DMS53 (cell line): Measurements from ENCODE around the gene IL12RB1.
"Not testable (repeated sequence)": the region's sequence is repeated elsewhere in the genome, so short reads cannot be mapped to it uniquely, and the experiment has no call there.

Experiments used
- DNase-seq: peaks from one replicate; lab custom pipeline; 2025; lab: John Stamatoyannopoulos, UW

IL12RB1 gene

DNA sequence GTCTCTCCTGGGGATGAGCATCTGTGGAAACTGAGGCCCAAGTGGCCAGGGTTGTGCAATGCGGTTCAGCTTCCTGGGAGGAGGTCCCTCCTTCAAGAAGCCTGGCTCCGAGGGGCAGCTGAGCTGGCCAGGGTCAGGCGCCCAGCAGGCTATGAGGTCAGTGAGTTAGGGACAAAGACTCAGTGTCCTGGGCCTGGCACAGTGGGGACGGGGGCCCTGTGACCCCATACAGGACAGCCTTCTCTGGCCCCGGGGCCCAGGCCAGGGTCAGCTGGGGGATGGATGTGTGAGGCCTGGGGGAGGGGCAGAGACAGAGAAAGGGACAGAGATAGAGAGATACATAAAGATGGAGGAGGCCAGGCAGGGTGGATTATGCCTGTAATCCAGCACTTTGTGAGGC is 3.0 kb upstream of the IL12RB1 start:
- no peak for DNase-seq

DNA sequence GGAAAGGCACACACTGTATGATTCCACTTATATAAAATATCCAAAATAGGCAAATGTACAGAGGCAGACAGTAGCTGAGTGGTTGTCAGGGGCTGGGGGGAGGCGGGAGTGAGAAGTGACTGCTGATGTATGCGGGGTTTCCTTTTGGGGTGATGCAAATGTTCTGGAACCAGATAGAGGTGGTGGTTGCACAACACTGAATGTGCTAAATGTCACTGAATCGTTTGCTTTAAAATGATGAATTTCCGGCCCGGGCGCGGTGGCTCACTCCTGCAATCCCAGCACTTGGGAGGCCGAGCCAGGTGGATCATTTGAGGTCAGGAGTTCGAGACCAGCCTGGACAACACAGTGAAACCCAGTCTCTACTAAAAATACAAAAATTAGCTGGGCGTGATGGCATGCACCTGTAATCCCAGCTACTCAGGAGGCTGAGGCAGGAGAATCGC is 2.4 kb upstream of the IL12RB1 start:
- DNase-seq: not testable (repeated sequence)

DNA sequence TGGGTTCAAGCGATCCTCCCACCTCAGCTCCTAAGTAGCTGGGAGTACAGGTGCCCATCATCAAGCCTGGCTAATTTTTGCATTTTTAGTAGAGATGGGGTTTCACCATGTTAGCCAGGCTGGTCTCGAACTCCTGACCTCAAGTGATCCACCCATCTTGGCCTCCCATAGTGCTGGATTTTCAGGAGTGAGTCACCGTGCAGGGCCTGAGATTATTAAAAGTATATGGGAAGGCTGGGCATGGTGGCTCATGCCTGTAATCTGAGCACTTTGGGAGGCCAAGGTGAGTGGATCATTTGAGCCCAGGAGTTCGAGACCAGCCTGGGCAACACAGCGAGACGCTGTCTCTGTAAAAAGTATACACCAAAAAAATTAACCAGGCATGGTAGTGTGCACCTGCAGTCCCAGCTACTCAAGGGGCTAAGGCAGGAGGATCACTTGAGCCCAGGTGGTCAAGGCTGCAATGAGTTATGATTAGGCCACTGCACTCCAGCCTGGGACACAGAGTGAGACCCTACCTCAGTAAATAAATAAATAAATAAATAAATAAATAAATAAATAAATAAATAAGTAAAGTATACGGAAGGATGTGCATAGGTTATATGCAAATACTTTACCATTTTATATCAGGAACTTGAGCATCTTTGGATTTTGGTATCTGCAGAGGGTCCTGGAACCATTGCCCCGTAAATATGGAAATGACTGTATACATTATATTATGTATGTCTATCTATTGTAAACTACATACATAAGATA is 854 bp downstream of the IL12RB1 start:
- no peak for DNase-seq

- DNase-seq: no peak
Measured at GRCh38 chr19:18083929-18084684, 2.6 kb downstream of the IL12RB1 start.

DNA sequence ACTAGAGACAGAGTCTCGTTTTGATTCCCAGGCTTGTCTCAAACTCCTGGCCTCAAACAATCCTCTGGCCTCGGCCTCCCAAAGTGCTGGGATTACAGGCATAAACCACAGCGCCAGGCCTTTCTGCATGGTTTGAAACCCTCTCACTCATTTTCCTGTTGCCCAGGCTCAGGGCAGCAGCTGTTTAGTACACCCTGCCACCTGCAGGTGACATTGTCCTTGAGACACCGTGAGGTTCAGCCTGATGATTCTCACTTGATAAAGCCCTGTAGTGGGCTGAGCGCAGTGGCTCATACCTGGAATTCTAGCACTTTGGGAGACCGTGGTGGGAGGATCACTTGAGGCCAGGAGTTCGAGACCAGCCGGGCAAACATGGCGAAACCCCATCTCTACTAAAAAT is 12.5 kb downstream of the IL12RB1 start:
- DNase-seq: peak; percentile 63

GRCh38 chr19:18073197-18073596 is 13.5 kb downstream of the IL12RB1 start:
- no peak for DNase-seq

- no peak for DNase-seq
Measured at GRCh38 chr19:18072335-18072734, 14.4 kb downstream of the IL12RB1 start.

DNA sequence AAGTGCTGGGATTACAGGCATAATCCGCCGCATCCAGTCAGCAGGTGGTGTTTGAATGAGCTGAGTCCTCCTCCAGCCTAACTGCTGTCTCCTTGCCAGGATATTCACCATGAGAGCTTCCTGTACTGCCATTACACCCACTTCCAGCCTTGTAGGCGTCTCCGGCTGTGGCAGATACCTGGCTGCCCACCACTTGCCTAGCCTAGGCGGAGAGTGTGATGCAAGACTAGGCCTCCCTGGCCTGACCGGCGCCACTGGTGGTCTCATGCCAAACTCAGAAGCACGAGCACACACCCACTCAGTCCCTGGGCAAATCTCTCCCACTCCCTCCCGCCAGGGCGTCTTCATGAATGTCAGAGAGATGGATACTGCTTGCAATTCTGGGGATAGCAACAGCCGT is 16.6 kb downstream of the IL12RB1 start:
- no peak for DNase-seq

DNA sequence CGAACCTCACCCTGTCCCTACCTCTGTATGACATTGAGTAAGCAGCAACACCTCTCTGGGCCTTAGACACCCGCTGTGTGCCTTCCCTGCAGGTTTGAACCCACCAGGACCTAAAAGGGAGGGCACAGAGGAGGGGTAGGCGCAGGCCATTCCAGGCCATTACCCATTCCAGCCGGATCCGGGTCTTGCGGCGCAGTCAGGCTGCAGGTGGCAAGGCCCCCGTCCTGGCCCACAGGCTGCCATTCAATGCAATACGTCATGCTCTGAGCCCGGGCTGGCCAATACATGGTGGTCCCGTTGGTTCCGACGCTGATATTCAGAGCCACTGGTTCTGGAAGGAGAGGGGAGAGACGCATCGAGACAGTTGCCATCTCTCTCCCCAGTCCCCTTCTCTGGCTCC is 17.4 kb downstream of the IL12RB1 start:
- no peak for DNase-seq

DNA sequence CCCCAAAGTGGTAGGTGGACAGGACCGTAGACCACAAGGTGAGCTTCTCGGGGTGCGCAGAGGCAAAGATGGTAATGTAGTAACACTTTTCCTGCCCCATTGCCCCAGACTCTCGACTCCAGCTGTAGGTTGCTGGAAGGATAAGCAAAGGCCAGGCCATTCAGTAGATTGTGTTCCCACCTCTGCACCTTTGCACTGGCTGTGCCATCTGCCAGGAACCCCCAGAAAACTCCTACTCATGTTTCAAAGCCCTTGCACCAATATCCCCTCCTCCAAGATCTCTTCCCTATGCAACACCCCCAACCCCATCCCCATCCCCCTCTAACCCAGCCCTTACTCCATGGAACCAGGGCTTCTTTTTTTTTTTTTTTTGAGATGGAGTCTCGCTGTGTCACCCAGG is 18.3 kb downstream of the IL12RB1 start:
- no peak for DNase-seq

DNA sequence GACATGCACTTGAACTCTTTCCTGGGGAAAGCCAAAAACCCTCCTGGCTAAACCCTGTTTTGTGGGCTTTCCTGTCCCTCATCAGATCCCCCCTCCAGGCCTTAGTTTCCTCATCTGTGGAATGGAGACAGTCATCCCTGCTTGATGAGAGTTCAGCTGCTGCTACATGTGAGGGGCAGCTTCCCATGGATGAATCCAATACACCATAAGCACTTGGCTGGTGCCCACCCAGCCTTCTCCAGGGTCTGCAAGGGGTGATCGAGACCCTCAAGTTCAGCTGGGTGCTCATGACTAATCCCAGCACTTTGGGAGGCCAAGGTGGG is 21.6 kb downstream of the IL12RB1 start:
- DNase-seq: no peak

- DNase-seq: no peak
Measured at GRCh38 chr19:18063463-18063862, 23.3 kb downstream of the IL12RB1 start.

DNA sequence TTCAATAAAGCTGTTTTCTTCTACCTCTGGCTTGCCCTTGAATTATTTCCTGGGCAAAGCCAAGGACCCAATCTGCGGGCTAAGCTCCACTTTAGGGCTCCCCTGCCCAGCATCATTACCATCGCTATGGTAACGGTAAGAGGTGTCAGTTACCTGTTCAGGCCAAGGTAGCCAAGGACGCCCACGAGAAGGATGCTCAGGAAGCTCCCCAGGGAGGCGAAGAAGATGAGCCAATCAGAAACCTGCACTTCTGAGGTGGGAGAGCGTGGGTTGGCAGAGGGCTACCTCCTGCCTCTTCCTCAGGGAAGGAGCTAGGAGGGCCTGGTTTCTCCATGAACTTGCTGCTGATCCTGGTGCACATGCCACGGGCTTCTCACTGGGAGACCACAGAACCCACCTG is 24.7 kb downstream of the IL12RB1 start:
- peak; percentile 41 for DNase-seq

DNA sequence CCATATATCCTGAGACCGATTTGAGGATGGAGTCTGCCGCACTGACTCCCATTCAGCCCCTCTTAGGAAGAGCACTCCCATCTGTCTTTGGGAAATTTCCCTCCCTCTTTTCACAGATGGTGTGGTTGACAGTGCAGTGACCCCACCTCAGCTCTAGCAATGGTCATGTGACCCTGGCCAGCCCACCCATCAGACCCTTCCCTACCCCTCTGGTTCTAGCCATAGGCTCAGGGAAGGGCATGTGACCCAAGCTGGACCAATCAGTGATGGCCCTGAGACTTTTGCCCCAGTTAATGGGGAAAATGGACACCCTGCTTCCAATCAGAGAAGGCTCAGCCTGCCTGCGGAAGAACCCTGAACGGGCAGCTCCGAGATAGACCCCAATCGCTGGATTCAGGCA is 26.3 kb downstream of the IL12RB1 start:
- no peak for DNase-seq

- no peak for DNase-seq
Measured at GRCh38 chr19:18059902-18060301, 26.8 kb downstream of the IL12RB1 start.

GRCh38 chr19:18059297-18059696 is 27.4 kb downstream of the IL12RB1 start:
- no peak for DNase-seq

DNA sequence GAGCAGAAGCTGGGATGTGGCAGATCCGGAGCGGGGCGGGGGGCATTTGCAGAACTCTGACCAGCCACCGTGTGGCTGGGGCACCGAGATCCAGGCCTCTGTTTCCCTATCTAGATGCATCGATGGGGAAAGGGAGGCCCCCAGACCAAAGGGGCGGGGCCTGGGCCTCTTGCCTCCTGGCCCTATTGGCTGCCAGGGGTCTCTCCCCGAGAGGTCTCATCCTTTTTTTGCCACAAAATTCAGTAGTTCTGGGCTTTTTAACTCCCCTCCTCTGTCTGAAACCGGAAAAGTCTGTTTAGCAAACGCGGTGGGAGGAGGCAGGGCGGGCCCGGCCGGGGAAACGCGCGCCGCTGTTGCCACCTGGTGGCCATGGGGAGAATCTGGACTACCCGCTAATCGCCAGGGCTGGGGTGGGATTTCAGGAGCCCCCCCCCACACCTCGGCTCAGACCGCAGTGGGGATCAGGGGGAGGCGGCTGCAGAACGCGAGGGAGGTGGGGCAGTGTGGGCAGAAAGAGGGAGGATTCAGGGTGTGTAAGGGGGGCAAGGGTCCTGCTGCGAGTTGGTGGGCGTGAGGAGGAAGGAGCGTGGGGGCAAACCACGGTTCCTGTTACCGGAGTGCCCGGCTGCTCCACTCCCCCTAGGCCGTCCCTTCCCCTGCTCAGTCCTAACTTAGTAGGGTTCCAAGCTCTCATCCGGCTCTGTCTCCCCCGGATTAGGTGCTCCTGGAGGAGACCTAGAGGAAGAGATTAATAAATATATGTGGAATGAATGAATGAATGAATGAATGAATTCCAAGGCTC is 28.3 kb downstream of the IL12RB1 start:
- DNase-seq: peak; percentile 84

GRCh38 chr19:18057557-18057956 is 29.2 kb downstream of the IL12RB1 start:
- DNase-seq: peak; percentile 46

DNA sequence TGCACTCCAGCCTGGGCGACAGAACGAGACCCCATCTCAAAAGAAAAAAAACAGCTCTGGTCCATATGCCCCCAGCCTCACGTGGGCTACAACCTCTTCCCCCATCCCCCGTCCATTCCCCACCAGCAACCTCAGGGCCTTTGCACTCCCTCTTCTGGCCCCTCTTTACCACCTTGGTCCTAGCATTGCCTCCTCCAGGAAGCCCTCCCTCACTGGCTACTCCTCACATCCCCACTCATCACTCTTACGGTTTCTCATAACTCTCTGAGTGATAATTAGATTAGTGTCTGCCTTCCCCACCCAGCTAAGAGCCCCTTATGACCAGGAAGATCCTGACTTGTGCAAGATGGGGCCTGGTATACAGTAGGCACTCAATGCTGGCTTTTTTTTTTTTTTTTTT is 30.8 kb downstream of the IL12RB1 start:
- no peak for DNase-seq

DNA sequence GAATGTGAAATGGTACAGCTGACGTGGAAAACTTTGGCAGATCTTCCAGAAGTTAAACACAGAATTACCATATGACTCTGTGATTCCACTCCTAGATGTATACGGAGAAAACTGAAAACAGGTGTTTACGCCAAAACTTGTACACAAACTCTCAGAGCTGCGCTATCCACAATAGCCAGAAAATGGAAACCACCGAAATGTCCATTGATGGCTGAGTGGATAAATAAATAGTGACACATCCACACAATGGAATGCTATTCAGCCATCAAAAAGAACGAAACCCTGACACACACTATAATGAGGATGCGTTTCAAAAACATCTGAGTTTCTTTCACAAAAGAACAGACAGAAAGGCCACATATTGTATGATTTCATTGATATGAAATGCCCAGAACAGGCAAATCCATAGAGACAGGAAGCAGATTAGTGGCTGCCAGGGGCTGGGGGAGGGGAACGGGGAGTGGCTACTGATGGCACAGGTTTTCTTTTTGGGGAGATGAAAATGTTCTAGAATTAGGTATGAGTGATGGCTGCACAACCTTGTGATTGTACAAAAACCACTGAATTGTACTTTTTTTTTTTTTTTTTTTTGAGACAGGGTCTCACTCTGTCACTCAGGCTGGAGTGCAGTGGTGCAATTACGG is 33.0 kb downstream of the IL12RB1 start:
- peak; percentile 26 for DNase-seq

DNA sequence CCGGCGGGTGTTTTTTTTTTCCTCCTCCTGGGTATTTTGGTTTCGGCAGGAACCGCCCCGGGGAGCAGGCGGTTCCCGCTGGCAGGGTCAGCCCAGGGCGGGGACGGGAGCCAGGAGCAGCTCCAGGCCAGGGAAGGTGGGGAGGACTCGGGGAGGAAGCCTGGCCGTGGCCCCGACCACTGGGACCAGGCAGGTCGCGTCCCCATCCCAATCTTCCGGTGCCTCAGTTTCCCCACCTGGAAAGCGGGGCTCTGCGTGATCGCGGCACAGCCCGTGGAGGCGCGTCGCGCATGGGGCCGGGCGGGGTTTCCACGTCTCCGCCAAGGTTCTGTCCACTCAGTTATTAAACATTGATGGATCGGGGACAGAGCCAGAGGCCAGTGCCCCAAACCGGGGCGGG is 34.8 kb downstream of the IL12RB1 start:
- no peak for DNase-seq

GRCh38 chr19:18049385-18049784 is 37.3 kb downstream of the IL12RB1 start:
- peak; percentile 36 for DNase-seq
